GM18873 (cell line): Measurements from ENCODE around the gene COLGALT1.
"Not testable (repeated sequence)": the region's sequence is repeated elsewhere in the genome, so short reads cannot be mapped to it uniquely, and the experiment has no call there.

Experiments
- ATAC-seq: cut with Tn5 transposase; IDR thresholded peaks from one replicate; pipeline ENCODE4 v1.9.1; 2021; ENCODE audit warnings: mild to moderate bottlenecking, moderate library complexity, moderate number of reproducible peaks; ENCODE audit not compliant: unreplicated experiment, low FRiP score

Gene COLGALT1

DNA sequence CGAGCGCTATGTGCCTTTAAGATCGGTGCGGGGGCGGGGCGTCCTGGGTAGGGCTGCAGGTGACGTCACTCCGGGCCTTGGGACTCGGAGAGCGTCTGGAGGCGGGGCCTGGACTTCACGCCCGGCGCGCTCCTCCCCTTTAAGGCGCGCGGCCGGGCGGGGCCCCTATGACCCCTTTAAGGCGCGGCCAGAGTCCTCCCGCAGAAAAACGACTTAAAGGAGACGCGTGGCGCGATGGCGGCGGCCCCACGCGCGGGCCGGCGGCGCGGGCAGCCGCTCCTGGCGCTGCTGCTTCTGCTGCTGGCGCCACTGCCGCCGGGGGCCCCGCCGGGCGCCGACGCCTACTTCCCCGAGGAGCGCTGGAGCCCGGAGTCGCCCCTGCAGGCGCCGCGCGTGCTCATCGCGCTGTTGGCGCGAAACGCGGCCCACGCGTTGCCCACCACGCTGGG, at the start of gene COLGALT1:
Gene COLGALT1, plus strand, starts transcription at position 170 of the 449 bp plus-strand sequence. Its CDS starts 65 bp downstream, at position 235.
- peak; percentile 62 for ATAC-seq

DNA sequence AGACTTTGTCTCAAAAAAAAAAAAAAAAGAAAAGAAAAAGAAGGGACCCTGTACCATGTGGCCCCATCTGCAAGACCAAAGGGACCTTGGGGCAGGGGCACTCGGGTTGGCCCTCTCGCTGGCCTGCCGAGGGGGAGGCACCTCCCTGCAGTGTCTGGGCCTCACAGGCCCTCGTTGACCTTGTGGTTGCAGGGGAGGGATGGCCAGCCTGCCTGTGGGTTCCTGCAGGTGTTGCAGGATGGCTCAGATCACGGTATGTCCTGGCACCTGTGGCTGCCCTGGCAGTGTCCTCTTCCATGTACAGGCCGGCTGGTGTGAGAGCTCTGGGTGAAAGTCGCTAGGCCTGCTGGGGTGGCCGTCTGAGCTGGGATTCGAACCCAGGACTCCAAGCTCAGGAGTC, 48.7 kb upstream of the COLGALT1 start:
- no peak for ATAC-seq

DNA sequence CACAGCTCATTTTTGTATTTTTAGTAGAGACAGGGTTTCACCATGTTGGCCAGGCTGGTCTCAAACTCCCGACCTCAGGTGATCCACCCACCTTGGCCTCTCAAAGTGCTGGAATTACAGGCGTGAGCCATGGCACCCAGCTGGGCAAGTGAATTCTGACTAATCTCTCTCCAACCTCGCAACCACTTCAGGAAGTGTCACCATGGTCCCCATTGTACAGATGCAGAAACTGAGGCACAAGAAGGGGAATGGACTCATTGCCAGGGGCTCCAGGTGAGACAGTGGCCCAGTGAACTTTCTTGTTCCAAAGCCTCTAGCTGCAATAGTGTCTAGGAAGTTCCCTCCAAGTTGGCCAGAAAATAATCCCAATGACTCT, 46.9 kb upstream of the COLGALT1 start:
- not testable (repeated sequence) for ATAC-seq

DNA sequence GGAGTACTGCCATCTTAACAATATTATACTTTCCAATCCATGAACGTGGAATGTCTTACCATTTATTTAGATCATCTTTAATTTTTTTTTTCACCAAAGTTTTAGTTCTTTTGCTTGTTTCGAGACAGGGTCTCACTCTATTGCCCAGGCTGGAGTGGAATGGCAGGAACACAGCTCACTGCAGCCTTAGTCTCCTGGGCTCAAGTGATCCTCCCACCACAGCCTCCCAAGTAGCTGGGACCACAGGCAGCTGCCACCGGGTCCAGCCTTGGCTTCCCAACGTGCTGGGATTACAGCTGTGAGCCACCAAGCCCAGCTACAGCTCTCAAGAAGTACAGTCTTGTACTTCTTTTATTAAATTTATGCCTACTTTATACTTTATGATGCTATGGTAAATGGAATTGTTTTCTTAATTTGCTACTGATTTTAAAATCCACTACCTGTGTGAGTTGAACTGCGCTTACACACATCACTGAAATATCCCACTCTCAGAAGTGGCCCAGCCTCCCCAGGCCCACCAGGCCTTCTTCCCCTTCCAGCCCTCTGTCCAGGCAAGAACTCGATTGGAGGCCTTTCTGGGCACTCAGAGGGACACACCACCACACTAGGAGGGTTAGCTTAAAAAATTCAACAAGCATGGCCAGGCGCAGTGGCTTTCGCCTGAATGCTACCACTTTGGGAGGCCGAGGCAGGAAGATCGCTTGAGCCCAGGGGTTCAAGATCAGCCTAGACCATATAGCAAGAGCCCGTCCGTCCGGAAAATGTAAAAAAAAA, 45.0 kb upstream of the COLGALT1 start:
- ATAC-seq = no peak

DNA sequence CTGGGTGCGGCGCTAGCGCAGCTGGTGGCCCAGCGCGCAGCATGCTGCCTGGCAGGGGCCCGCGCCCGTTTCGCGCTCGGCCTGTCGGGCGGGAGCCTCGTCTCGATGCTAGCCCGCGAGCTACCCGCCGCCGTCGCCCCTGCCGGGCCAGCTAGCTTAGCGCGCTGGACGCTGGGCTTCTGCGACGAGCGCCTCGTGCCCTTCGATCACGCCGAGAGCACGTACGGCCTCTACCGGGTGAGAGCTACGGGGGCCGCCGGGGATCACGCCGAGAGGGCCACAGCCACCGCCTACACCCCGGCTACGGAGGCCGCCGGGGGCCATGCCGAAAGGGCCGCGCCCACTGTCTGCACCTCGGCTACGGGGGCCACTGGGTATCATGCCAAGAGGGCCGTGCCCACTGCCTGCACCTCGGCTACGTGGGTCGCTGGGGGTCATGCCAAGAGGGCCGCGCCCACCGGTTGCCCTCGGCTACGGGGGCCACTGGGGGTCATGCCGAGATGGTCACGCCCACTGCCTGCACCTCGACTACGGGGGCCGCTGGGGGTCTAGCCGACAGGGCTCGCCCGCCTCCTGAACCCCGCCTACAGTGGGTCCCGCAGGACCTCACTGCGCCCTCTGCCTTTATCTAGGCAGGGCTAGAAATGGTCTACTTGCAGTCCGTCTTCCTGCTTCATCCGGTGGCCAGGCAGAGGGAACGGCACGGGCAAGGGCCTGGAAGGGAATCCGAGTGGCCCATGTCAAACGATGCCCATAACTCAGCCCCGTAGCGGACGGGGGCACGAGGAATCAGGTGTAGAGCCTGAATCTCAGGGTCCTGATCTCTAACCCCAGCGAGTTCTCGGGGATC, 43.5 kb upstream of the COLGALT1 start:
- ATAC-seq = peak; percentile 47

DNA sequence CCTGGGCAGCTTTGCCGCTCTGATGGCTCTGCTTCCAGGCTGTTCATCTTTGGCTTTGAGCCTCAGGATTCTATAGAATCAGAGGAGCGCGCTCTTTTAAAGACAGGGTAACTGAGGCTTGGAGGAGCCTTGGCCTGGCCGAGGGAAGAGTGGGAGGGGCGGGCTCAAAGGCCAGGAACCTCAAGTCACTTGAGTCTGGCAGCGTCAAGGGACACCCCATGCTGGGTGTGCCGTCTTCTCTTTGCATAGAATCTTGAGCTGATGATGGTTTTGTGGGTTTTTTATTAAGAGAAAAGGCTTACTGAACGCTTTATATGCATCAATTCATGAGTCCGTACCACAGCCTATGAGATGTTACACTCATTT, 42.9 kb upstream of the COLGALT1 start:
- no peak for ATAC-seq

DNA sequence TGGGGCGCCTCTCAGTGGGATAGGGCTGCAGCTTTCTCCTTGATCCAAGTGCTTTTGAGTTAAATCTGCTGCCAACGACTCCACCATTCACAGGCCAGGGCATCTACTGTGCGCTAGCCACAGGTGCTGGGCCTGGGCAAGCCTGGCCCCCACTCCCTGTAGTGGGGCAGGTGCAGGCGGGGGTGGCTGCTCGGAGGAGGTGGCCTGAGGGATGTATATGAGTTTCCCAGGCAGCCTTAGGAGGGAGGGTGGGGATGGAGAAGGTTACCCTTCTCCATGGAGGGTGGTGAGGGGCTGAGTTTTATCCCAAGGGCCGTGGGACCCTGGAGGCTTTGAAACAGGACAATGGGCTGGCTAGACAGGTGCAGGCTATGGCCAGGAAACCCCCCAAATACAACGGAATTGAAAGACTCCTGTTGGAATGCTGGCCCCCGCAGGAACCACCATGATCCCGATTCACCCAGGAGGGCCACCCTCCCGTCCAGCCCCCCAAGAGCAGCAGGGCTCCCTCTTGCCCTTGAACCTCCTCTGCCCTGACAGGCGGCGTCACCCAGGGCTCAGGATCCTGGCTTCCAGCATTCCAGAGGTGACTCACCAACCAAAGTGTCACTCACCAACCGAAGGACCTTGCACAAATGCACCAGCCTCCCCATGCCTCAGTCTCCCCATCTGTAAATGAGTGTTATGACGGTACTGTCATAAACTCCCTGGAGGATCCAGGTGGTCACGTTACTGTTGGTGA, 39.9 kb upstream of the COLGALT1 start:
- no peak for ATAC-seq

DNA sequence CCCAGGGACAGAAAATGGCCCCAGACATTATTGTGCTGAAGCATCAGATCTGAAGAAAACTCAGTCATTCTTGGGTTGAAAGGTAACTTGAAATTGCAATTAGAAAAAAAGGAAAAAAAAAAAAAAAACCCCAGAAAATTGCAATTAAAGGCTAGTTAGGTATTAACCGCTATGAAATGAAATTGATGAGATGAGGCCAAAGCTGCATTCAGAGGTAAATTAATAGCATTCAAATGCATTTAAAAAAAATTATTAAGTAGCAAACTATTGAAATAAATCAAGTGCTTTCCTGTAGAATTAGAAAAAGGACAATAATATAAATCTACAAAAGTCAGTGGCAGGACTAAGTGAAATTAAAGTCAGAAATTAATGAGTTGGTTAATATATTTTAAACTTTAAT, 37.6 kb upstream of the COLGALT1 start:
- no peak for ATAC-seq

DNA sequence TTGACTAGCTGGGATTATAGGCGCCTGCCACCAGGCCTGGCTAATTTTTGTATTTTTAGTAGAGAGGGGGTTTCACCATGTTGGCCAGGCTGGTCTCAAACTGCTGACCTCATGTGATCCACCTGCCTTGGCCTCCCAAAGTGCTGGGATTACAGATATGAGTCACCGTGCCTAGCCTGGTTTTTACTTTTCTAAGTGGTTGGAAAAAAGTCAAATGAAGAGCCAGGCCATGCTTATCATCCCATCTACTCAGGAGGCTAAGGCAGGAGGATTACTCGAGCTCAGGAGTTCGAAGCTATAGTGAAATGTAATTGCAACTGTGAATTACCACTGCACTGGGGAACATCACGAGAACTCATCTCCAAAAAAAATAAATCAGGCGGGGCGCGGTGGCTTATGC, 36.8 kb upstream of the COLGALT1 start:
- ATAC-seq = not testable (repeated sequence)

DNA sequence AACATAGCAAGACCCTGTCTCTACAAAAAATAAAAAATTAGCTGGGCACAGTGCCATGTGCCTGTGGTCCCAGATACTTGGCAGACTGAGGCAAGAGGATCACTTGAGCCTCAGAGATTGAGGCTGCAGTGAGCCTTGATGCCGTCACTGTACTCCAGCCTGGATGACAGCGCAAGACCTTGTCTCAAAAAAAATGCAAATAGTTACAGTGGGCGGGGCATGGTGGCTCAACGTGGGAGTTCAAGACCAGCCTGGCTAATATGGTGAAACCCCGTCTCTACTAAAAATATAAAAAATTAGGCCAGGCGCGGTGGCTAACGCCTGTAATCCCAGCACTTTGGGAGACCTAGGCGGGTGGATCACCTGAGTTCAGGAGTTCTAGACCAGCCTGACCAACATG, 35.5 kb upstream of the COLGALT1 start:
- ATAC-seq = no peak

DNA sequence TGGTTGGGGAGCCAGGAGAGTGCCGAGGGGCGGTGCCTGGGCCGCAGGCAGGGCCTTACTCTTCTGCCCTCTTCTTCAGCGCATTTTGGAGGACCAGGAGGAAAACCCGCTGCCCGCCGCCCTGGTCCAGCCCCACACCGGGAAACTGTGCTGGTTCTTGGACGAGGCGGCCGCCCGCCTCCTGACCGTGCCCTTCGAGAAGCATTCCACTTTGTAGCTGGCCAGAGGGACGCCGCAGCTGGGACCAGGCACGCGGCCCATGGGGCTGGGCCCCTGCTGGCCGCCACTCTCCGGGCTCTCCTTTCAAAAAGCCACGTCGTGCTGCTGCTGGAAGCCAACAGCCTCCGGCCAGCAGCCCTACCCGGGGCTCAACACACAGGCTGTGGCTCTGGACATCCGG, 34.6 kb upstream of the COLGALT1 start:
- ATAC-seq = no peak

DNA sequence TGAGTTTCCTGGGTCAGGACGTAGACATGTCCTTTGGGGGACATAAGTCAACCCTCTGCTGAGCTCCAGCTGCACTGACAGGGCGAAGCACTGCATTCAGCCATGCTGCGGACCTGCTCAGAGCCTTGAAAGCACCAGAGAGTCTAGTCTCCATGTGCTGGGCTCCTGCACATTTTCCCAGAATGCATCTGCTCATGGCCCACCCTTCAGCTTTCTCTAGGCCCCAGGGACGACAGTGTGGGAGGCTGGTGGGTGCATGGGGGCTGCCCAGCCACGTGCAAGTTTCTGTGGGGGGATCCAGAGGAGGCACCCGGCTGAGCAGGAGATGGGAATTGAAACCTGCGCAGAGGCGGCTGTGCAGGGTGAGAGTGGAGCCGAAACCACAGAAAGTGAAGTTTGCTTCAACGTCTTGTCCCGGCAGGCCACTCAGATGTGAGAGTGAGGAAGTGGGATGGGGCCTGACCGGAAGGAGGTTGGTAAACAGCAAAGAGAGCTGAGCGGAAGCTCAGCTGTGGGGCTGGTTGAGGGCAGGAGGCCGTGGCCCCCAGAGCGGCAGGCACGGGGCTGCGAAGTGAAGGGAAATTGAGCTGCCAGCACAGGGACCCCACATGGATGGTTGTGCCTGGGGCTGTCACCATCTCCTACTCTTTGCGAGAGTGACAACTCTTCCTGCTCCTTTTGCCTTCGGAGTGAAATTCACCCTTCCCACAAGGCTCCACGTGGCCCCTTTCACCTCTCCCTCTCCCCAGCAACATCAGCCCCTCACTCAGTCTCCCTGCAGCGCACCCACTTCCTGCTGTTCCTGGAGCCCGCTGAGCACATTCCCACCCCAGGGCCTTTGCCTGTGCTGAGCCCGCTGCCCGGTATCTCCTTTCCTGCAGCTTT, 32.2 kb upstream of the COLGALT1 start:
- peak; percentile 82 for ATAC-seq

DNA sequence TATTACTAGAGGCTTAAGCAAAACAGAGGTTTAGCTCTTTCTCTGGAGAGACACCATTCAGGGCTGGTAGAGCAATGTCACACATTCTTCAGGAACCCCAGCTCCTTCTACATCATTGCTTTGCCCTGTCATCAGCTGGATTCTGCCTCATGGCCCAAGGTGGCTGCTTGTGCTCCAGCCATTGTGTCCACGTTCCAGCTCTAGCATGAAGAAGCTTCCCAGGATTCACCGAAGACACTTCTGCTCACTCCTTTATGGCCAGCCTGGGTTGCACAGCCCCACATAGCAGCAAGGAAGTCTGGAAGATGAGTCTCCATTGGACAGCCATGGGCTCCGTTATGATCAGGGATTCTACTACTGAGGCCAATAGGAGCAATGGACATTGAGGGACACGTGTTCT, 30.8 kb upstream of the COLGALT1 start:
- ATAC-seq = no peak

DNA sequence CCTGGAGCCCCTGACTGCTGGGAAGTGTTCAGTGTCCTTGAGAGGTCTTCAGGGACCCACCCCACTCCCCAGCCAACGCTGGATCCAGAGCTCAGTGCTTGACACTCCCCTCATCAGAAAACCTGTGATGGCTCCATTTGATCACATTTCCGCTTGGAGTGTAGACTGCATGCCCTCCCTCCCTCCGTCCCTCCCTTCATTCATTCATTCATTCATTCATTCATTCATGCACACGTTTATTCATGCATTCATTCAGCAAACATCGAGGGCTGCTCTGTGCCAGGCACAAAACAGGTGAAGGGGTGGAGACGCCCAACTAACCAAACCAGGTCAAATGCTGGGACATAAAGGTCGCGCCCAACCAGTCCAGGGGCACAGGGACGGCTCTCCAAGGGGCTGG, 30.3 kb upstream of the COLGALT1 start:
- ATAC-seq = no peak

DNA sequence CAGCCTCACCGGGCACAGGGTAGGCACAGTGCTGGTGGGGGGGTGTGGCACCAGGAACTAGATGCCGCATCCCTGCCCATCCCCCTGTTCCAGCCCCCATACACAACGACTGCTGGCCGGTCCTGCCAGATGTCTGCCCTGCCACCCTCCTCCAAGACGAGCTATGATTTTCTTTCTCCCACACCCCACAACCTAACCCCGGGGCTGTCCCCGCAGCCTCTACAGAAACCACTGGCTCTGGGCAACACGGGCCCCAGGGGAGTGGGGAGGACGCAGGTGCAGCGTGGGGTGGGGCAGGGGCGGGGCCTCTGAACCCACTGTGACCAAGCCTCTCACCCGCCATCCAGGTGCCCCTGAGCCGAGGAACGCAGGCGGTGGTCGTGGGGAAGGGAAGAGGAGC, 28.5 kb upstream of the COLGALT1 start:
- ATAC-seq = no peak

DNA sequence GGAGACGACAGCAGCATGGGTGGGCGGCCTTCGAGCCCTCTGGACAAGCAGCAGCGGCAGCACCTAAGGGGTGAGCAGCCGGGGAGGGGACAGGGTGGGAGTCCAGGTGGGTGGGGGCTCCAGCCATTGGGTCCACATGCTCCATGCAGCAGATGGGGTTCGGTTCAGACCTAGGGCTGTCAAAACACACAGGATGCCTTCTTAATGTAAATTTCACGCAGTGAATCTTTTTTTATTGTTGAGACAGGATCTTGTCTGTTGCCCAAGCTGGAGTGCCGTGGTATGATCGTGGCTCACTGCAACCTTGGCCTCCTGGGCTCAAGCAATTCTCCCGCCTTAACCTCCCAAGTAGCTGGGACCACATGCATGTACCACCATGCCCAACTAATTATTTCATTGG, 28.1 kb upstream of the COLGALT1 start:
- ATAC-seq = no peak

DNA sequence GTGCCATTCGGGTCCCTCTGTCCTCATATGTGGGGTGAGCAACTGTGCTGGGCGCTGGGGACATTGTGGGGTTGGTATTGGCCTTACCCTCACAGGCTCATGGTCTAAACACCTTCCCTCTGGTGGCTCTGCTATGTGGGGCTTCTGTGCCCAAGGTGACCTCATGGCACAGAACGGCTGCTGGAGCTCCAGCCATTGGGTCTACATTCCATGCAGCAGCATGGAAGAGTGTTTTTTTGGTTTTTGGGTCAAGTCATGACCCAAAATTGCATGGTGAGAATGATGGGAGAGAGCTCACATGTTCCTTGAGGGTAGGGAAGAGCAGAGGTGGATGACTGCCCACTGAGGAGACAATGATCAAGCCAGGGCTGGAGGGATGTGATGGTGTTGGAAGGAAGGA, 26.8 kb upstream of the COLGALT1 start:
- no peak for ATAC-seq

DNA sequence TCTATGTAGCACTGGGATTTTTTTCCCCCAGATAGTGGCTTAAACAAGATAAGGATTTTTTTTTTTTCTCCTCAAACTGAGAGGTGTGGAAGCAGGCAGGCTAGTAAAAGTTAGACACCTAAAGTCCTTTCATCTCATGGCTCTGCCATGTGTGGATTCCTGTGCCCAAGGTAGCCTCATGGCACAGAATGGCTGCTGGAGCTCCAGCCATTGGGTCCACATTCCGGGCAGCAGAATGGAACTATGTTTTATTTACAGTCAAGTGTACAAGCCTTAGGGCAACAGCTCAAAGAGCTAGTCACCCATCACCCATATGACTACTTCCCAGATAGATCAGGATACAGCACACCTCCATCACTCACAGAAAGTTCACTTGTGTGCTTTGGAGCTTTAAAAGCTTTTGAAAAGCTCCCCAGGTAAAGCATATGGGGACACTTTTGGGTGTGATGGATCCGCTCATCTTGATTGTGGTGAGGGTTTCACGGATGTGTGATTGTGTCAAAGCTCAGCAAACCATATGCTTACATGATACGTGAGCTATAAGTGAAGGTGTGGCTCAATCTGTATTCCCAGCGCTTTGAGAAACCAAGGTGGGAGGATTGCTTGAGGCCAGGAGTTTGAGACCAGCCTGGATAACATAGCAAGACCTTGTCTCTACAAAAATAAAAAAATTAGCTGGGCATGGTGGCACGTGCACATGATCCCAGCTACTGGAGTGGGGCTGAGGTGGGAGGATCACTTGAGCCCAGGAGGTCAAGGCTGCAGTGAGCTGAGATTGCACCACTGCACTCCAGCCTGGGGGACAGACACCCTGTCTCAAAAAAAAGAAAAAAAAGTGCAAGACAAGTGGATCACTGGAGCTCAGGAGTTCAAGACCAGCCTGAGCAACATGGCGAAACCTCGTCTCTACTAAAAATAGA, 25.9 kb upstream of the COLGALT1 start:
- ATAC-seq = no peak

DNA sequence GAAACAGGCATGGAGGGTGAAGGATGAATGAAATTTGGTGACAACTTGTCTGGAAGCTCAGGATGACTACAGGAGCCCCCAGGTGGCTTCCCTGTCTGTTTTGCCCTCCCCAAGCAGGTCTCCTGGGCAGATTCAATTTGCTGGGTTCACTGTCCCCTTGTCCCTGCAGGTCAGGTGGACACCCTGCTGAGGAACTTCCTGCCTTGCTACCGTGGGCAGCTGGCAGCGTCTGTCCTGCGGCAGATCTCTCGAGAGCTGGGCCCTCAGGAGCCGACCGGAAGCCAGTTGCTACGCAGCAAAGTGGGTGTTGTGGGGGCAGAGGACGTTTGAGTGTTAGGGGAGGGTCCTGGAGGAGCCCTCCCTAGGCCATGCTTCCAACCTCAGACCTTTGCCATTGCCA, 24.9 kb upstream of the COLGALT1 start:
- no peak for ATAC-seq
